H1 (cell line): ENCODE data around the gene ZBTB7B. TPM values are rescaled to one million over a fixed set of nuclear protein-coding genes. Genes with fewer than 3 reads are reported as not detected.

Source experiments
- CTCF ChIA-PET: fragments of 300-600 bp; sonication (Branson Sonifier 250); formaldehyde crosslinking; loops from one replicate; lab custom pipeline; 2021; ENCODE audit not compliant: partially characterized antibody; lab: Charles Lee
- POLR2A ChIA-PET: fragments of 300-600 bp; sonication (Branson Sonifier 250); formaldehyde crosslinking; loops from one replicate; lab custom pipeline; 2021; ENCODE audit warnings: inconsistent platforms; ENCODE audit not compliant: partially characterized antibody; lab: Charles Lee
- DNase-seq, 2 experiments: peaks; one replicate each; pipeline versions ENCODE4 v3.0.0 to v3.0.0-alpha.2; 2010 to 2022; ENCODE audit warnings: low spot score in 2 of 2, low read depth in 1 of 2, mixed read lengths in 1 of 2
- FAIRE-seq: peaks from 2 replicates; lab custom pipeline; 2011; peaks lifted over from hg19 to GRCh38; lab: Jason Lieb, UNC
- H2AFZ ChIP-seq: 2 replicates; pipeline ENCODE4 v1.8.1; 2012; ENCODE audit warnings: low read length, inconsistent platforms
- H2AK5ac ChIP-seq: 2 replicates; pipeline ENCODE4 v1.6.1; 2013; ENCODE audit warnings: low read depth, low read length
- H2BK120ac ChIP-seq: replicated peaks from 2 replicates; pipeline ENCODE3; 2013; ENCODE audit warnings: low read depth, low read length, inconsistent platforms
- H2BK12ac ChIP-seq: 2 replicates; pipeline ENCODE4 v1.6.1; 2013; ENCODE audit warnings: low read depth, low read length
- H2BK15ac ChIP-seq: 2 replicates; pipeline ENCODE4 v1.6.1; 2013; ENCODE audit warnings: low read length
- H2BK20ac ChIP-seq: 2 replicates; pipeline ENCODE4 v1.6.1; 2013; ENCODE audit warnings: low read length
- H2BK5ac ChIP-seq: 2 replicates; pipeline ENCODE4 v1.6.1; 2013; ENCODE audit warnings: low read depth, low read length
- H3K14ac ChIP-seq: 2 replicates; pipeline ENCODE4 v1.6.1; 2013; ENCODE audit warnings: inconsistent platforms; ENCODE audit not compliant: insufficient read length
- H3K18ac ChIP-seq: 2 replicates; pipeline ENCODE4 v1.6.1; 2013; ENCODE audit warnings: low read length; ENCODE audit errors: extremely low read depth
- H3K23ac ChIP-seq: 2 replicates; pipeline ENCODE4 v1.6.1; 2013; ENCODE audit warnings: inconsistent platforms; ENCODE audit not compliant: insufficient read length
- H3K23me2 ChIP-seq: 2 replicates; pipeline ENCODE4 v1.6.1; 2013; ENCODE audit warnings: low read depth, low read length
- H3K27ac ChIP-seq: 2 replicates; pipeline ENCODE4 v1.6.1; 2011; ENCODE audit warnings: low read depth, low read length, inconsistent platforms
- H3K27me3 ChIP-seq, 4 experiments: replicated peaks in 1 of 4; 1 replicate in 1 of 4; 2 replicates in 3 of 4; pipeline versions ENCODE4 v1.6.1 to v1.8.1; 2011 to 2013; ENCODE audit warnings: low read length in 3 of 4, mild to moderate bottlenecking in 3 of 4, inconsistent platforms in 2 of 4, mixed read lengths in 2 of 4, moderate library complexity in 1 of 4; ENCODE audit not compliant: control insufficient read depth in 3 of 4, insufficient read depth in 3 of 4; ENCODE audit errors: extremely low read depth in 1 of 4
- H3K36me3 ChIP-seq, 4 experiments: 2 replicates each; pipeline versions ENCODE4 v1.6.1 to v1.8.1; 2011 to 2013; ENCODE audit warnings: mild to moderate bottlenecking in 4 of 4, low read length in 3 of 4, moderate library complexity in 2 of 4, control low read depth in 1 of 4, inconsistent platforms in 1 of 4; ENCODE audit not compliant: insufficient read depth in 4 of 4, control insufficient read depth in 2 of 4
- H3K4ac ChIP-seq: replicated peaks from 2 replicates; pipeline ENCODE3; 2013; ENCODE audit warnings: low read length, low read depth, mixed read lengths, inconsistent platforms; ENCODE audit not compliant: insufficient read length
- H3K4me1 ChIP-seq, 4 experiments: replicated peaks in 1 of 4; 1 replicate in 1 of 4; 2 replicates in 3 of 4; pipeline versions ENCODE4 v1.6.1 to v1.8.1; 2011 to 2013; ENCODE audit warnings: low read length in 3 of 4, inconsistent platforms in 2 of 4, mixed read lengths in 1 of 4; ENCODE audit not compliant: insufficient read depth in 4 of 4, control insufficient read depth in 3 of 4
- H3K4me2 ChIP-seq, 2 experiments: 2 replicates each; pipeline versions ENCODE4 v1.6.1 to v1.8.1; 2011 to 2013; ENCODE audit warnings: low read depth in 2 of 2, low read length in 2 of 2, control low read depth in 1 of 2, inconsistent platforms in 1 of 2, mild to moderate bottlenecking in 1 of 2; ENCODE audit not compliant: insufficient read depth in 1 of 2
- H3K4me3 ChIP-seq, 4 experiments: fragments of 200-600, 300-600 bp in 1 of 4; sonication (generic), shearing (Covaris generic), sonication (Bioruptor Twin) in 1 of 4; 2 replicates each; pipeline versions ENCODE4 v1.5.1 to v1.8.1; 2011 to 2016; ENCODE audit warnings: low read length in 4 of 4, low read depth in 3 of 4, control low read depth in 2 of 4, inconsistent platforms in 2 of 4, mild to moderate bottlenecking in 2 of 4, mixed read lengths in 1 of 4, moderate library complexity in 1 of 4; ENCODE audit not compliant: insufficient read depth in 2 of 4; ENCODE audit errors: extremely low read depth in 1 of 4
- H3K56ac ChIP-seq: replicated peaks from 2 replicates; pipeline ENCODE3; 2013; ENCODE audit warnings: low read depth, mild to moderate bottlenecking, mixed read lengths, low read length, inconsistent platforms; ENCODE audit not compliant: insufficient read length
- H3K79me1 ChIP-seq: 2 replicates; pipeline ENCODE4 v1.6.1; 2013; ENCODE audit warnings: low read depth, low read length, control low read depth
- H3K79me2 ChIP-seq, 2 experiments: 2 replicates each; pipeline versions ENCODE4 v1.6.1 to v1.8.1; 2012 to 2013; ENCODE audit warnings: low read length in 2 of 2, mild to moderate bottlenecking in 2 of 2, inconsistent platforms in 1 of 2; ENCODE audit not compliant: insufficient read depth in 2 of 2, control insufficient read depth in 1 of 2
- H3K9ac ChIP-seq, 4 experiments: replicated peaks in 1 of 4; 1 replicate in 1 of 4; 2 replicates in 3 of 4; pipeline versions ENCODE4 v1.6.1 to v1.8.1; 2011 to 2013; ENCODE audit warnings: low read depth in 3 of 4, low read length in 3 of 4, control low read depth in 2 of 4, mild to moderate bottlenecking in 2 of 4, moderate library complexity in 2 of 4, inconsistent platforms in 1 of 4; ENCODE audit errors: extremely low read depth in 1 of 4
- H3K9me3 ChIP-seq, 2 experiments: 2 replicates each; pipeline versions ENCODE4 v1.6.1 to v1.8.1; 2012 to 2013; ENCODE audit warnings: mild to moderate bottlenecking in 2 of 2, moderate library complexity in 2 of 2, control low read depth in 1 of 2, inconsistent platforms in 1 of 2, low read depth in 1 of 2, low read length in 1 of 2, mixed read lengths in 1 of 2; ENCODE audit not compliant: insufficient read depth in 2 of 2
- H4K20me1 ChIP-seq, 2 experiments: replicated peaks in 1 of 2; 2 replicates each; pipeline versions ENCODE3 to v1.8.1; 2011 to 2013; ENCODE audit warnings: inconsistent platforms in 2 of 2, low read length in 2 of 2, mild to moderate bottlenecking in 1 of 2; ENCODE audit not compliant: insufficient read depth in 2 of 2, control insufficient read depth in 1 of 2
- H4K5ac ChIP-seq: 2 replicates; pipeline ENCODE4 v1.6.1; 2013; ENCODE audit warnings: low read length, low read depth, mixed read lengths, inconsistent platforms; ENCODE audit not compliant: insufficient read length
- H4K8ac ChIP-seq: 2 replicates; pipeline ENCODE4 v1.8.0; 2013; ENCODE audit warnings: mild to moderate bottlenecking, moderate library complexity, low read length, inconsistent platforms; ENCODE audit not compliant: insufficient read depth; ENCODE audit errors: extremely low read depth
- H4K91ac ChIP-seq: replicated peaks from 2 replicates; pipeline ENCODE3; 2013; ENCODE audit warnings: low read length, mixed read lengths, inconsistent platforms; ENCODE audit not compliant: insufficient read length
- CBX5 ChIP-seq: fragments of 300-800, 300-1000 bp; sonication (generic); IDR thresholded peaks from 2 replicates; pipeline ENCODE4 v1.7.1; 2016; ENCODE audit warnings: antibody characterized with exemption, low read length, low read depth
- CBX8 ChIP-seq: fragments of 300-800, 300-1000 bp; sonication (generic); IDR thresholded peaks from 2 replicates; pipeline ENCODE4 v1.7.1; 2016; ENCODE audit warnings: low read depth, low read length, borderline replicate concordance
- CEBPB ChIP-seq: IDR thresholded peaks from 2 replicates; pipeline ENCODE4 v1.6.1; 2012; ENCODE audit warnings: low read depth, low read length
- GABPA ChIP-seq: IDR thresholded peaks from 2 replicates; pipeline ENCODE4 v1.6.1; 2011; ENCODE audit warnings: mild to moderate bottlenecking, low read length, moderate library complexity, borderline replicate concordance; ENCODE audit not compliant: insufficient read depth
- HDAC6 ChIP-seq: IDR thresholded peaks from one replicate; pipeline ENCODE4 v1.7.1; 2012; ENCODE audit warnings: low read depth, mild to moderate bottlenecking, inconsistent platforms, low read length, moderate library complexity
- NANOG ChIP-seq: IDR thresholded peaks from 2 replicates; pipeline ENCODE4 v1.6.1; 2011; ENCODE audit warnings: low read length, low read depth, mild to moderate bottlenecking, inconsistent platforms; ENCODE audit not compliant: insufficient read depth, poor library complexity, severe bottlenecking
- POLR2AphosphoS5 ChIP-seq: IDR thresholded peaks from 2 replicates; pipeline ENCODE4 v1.6.1; 2011; ENCODE audit warnings: low read depth, low read length
- RBBP5 ChIP-seq: IDR thresholded peaks from 2 replicates; pipeline ENCODE4 v1.7.1; 2012; ENCODE audit warnings: low read depth, mild to moderate bottlenecking, inconsistent platforms, low read length, moderate library complexity, borderline replicate concordance
- RFX5 ChIP-seq: IDR thresholded peaks from 2 replicates; pipeline ENCODE4 v1.6.1; 2011; ENCODE audit warnings: low read depth, low read length, improper control_type of control experiment, borderline replicate concordance
- SIX5 ChIP-seq: IDR thresholded peaks from 2 replicates; pipeline ENCODE4 v1.6.1; 2011; ENCODE audit warnings: mild to moderate bottlenecking, low read depth, low read length
- SP4 ChIP-seq: IDR thresholded peaks from 2 replicates; pipeline ENCODE4 v1.6.1; 2012; ENCODE audit warnings: low read length, inconsistent platforms
- TBP ChIP-seq: IDR thresholded peaks from 2 replicates; pipeline ENCODE4 v1.6.1; 2011; ENCODE audit warnings: low read depth, low read length, improper control_type of control experiment
- USF2 ChIP-seq: IDR thresholded peaks from 2 replicates; pipeline ENCODE4 v1.6.1; 2011; ENCODE audit warnings: low read length, improper control_type of control experiment
- WGBS, 2 experiments: shearing (Covaris generic) in 1 of 2; methylation state at CpG; one replicate each; pipeline versions ENCODE4 v1.1.6 to v1.1.7; 2013 to 2015; ENCODE audit warnings: low lambda C conversion rate in 2 of 2, mixed read lengths in 2 of 2, inconsistent platforms in 1 of 2, low coverage in 1 of 2, missing lambda C conversion rate in 1 of 2; ENCODE audit not compliant: insufficient replicate concordance in 2 of 2, insufficient coverage in 1 of 2, insufficient read length in 1 of 2; ENCODE audit errors: extremely low coverage in 1 of 2, missing lambda C conversion rate in 1 of 2; 5-methylcytosine and 5-hydroxymethylcytosine counted together
- polyA plus RNA-seq, 7 experiments: library from polyadenylated mRNA; depleted of rRNA in 3 of 7; stranded (reverse) in 5 of 7; unstranded in 2 of 7; fragments of >200 nt in 5 of 7; fragments of 200-250 nt in 2 of 7; gene quantifications; 1 replicate in 5 of 7; 2 replicates in 1 of 7; 4 replicates in 1 of 7; pipeline versions ENCODE4 v1.2.1 to v1.2.3, GENCODE V29; 2011 to 2013; ENCODE audit warnings: missing spikeins in 2 of 7, mixed read lengths in 2 of 7
- total RNA-seq: library from RNA; stranded (reverse); fragmentation: NEBNext Ultra II Directional; extraction: Animal tissue kit (Norgen Biotek cat#: 25700); gene quantifications from 2 replicates; pipeline ENCODE4 v1.2.1, GENCODE V29; 2021

Gene ZBTB7B
- total and polyA plus RNA-seq, 2 of the 8 experiments (the other 6 are each of a cell fraction or from before 2014, with no cell fraction given), result 24.5 to 36.9 TPM

GRCh38 chr1:154978360-154978759 lies 24.2 kb upstream of the ZBTB7B start:
- POLR2A ChIA-PET, result interaction anchor here (7.1 to 42.8 kb wide), 3 partner anchors 6 to 20 kb away, joined by 164 to 702 read pairs (median 662); partner anchors contain the start of genes CKS1B, LENEP, PBXIP1 and PYGO2
- TF ChIP-seq CBX8, result no peak
- no peak for TF ChIP-seq SP4
- TF ChIP-seq HDAC6, result no peak
- no peak for TF ChIP-seq CBX5
- TF ChIP-seq TBP, result no peak
- no peak for TF ChIP-seq NANOG
- no peak for TF ChIP-seq USF2
- no peak for TF ChIP-seq SIX5
- no peak for TF ChIP-seq GABPA
- no peak for TF ChIP-seq POLR2AphosphoS5
- TF ChIP-seq RFX5, result no peak
- no peak for TF ChIP-seq RBBP5
- no peak for TF ChIP-seq CEBPB

More at GRCh38 chr1:154978360-154978759, 24.2 kb upstream of the ZBTB7B start:
- Histone ChIP-seq H4K8ac (no peak overlapping the region), H3K36me3 (peaks cover 9 to 30% (median 17%) of the 10 kb centered on the region in 4 experiments), H3K27ac (no peak overlapping the region), H2AK5ac (no peak overlapping the region), H3K23ac (no peak overlapping the region), H3K4me3 (no peak overlapping the region), H2BK15ac (no peak overlapping the region), H3K18ac (no peak overlapping the region), H4K20me1 (peaks cover 2 to 8% of the 10 kb centered on the region in 2 experiments), H3K14ac (no peak overlapping the region), H3K23me2 (peaks cover 10% of the 10 kb centered on the region), H3K56ac (no peak overlapping the region), H3K4ac (no peak overlapping the region), H3K4me2 (no peak overlapping the region), H2BK120ac (no peak overlapping the region), H3K27me3 (no peaks in the 10 kb centered on the region), H2BK5ac (no peak overlapping the region), H4K91ac (no peak overlapping the region), H2BK20ac (no peak overlapping the region), H3K9me3 (no peaks in the 10 kb centered on the region), H3K4me1 (peaks cover 0 to 9% (median 4%) of the 10 kb centered on the region in 4 experiments; a peak in 3 of 7 replicates), H3K9ac (no peak overlapping the region), H3K79me1 (no peaks in the 10 kb centered on the region; the same call in 1 of the 2 replicates), H2BK12ac (no peak overlapping the region), H2AFZ (no peak overlapping the region), H4K5ac (no peak overlapping the region), H3K79me2 (peaks cover 19 to 55% of the 10 kb centered on the region in 2 experiments)
- no peak for FAIRE-seq
- no peak for DNase-seq
- CTCF ChIA-PET, result interaction anchor here (20.6 kb wide), 1 partner anchor 18 kb away, joined by 334 read pairs; the partner anchor contains the start of gene LENEP
- WGBS, 2 experiments, result 90% methylated on average over 3 of the region's 3 CpGs; no CpG with 5 or more reads in 1 of the 2 experiments
